Measurements from ENCODE around the gene ARHGEF38.
"Not testable (repeated sequence)": the region's sequence is repeated elsewhere in the genome, so short reads cannot be mapped to it uniquely, and the experiment has no call there.

Gene ARHGEF38

DNA sequence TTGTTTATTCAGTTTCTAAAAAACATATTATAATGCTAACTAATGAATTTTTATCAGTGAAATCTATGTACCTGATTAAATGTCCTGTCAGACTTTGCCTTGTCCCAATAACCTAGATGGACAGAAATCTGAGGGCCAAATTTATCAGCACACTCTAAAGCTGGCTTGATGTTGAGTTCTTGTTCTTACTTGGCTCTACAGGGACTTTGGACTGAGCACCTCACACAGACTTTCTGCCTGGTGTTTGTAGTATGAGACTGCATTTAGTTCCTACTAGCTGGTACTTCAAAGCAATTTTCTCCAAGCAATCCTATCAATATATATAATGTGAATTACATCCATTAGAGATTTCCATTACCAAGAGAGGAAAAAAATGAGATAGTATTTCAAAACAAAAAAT lies 118.3 kb downstream of the ARHGEF38 start:
- TF ChIP-seq POLR2A (IDR thresholded peaks at IDR 0.05; ENCODE audit: low read depth, low read length), result no peak
- FAIRE-seq (no peak), DNase-seq (ENCODE audit: insufficient read length, low spot score) (no peak)

DNA sequence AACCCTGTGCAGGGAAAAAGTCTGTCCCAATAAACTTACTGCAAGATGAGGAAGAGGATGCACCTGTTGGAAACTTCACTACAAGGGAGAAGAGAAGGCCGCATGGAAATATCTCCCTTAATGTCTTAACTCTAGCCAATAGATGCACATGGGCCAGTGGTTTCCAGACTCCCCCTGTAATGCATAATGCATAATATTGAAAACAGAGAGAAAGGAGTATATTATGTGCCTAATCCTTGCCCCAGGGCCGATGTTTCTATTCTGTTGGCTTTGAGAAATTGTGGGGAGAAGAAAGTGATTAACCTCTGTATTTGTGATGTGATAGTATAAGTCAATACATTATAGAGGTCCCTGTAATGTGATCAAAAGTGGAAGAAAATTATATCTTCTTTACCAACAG lies 118.9 kb downstream of the ARHGEF38 start:
- DNase-seq (ENCODE audit: insufficient read length, low spot score), result no peak
- TF ChIP-seq POLR2A (IDR thresholded peaks at IDR 0.05; ENCODE audit: low read depth, low read length), result no peak
- no peak for FAIRE-seq

DNA sequence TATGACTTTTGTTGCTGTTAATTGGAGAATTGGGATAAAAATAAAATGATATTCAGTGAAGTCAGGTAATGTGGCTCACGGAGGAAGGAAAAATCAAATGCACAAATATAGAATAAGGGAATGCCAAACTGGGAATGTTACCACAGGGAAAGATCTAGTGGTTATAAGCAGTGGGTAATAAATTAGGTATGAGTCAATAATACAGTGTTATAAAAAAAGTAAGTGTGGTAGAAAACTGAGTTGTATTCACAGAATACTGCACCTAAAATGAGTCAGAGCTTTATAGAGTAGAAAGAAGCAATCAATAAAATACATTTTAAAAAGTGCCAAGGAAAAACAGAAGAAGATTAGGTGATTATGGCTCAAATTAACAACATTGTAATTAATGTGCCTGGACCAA lies 121.6 kb downstream of the ARHGEF38 start:
- FAIRE-seq (no peak), DNase-seq (ENCODE audit: insufficient read length, low spot score) (no peak)
- no peak for TF ChIP-seq POLR2A (IDR thresholded peaks at IDR 0.05; ENCODE audit: low read depth, low read length)

DNA sequence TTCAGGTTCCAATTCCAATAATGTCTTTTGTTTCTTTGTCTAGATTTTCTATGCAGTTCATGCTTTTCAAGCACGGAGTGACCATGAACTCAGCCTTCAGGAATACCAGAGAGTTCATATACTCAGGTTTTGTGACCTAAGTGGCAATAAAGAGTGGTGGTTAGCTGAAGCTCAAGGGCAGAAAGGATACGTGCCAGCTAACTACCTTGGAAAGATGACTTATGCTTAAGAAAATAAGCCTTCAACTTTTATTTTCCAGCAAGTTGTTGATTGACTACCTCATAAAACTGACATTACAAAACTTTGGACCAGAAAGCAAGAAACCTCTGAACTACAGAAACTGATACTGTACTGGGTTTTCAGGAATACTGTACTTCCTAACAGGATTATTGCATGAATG lies 125.3 kb downstream of the ARHGEF38 start:
- FAIRE-seq (no peak), DNase-seq (ENCODE audit: insufficient read length, low spot score) (no peak)
- no peak for TF ChIP-seq POLR2A (IDR thresholded peaks at IDR 0.05; ENCODE audit: low read depth, low read length)

- no peak for TF ChIP-seq POLR2A (IDR thresholded peaks at IDR 0.05; ENCODE audit: low read depth, low read length)
- FAIRE-seq, result no peak
Measured at GRCh38 chr4:105679186-105679585, 126.8 kb downstream of the ARHGEF38 start.

GRCh38 chr4:105683038-105683437 lies 130.6 kb downstream of the ARHGEF38 start:
- DNase-seq (ENCODE audit: insufficient read length, low spot score) (no peak), FAIRE-seq (no peak)
- TF ChIP-seq POLR2A (IDR thresholded peaks at IDR 0.05; ENCODE audit: low read depth, low read length), result no peak

More at GRCh38 chr4:105679186-105679585, 126.8 kb downstream of the ARHGEF38 start:
- no peak for DNase-seq (ENCODE audit: insufficient read length, low spot score)

DNA sequence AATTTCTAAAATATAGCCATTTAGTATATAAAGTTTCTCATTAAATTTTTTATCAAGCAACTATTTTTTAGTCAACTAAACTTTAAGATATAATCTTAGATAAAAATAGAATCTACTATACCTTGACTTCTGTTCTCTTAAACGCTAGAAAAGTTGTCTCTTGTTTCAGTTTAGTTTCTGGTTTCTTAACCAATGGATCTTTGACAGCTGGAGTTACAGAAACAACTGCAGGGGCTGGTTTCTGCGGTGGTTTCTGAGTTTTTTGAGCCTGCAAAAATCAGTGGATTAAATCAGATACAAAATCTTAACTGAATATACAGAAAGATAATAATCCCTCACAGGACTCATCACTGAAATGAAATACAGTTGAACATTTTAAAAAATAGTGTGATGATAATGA lies 134.2 kb downstream of the ARHGEF38 start:
- FAIRE-seq (no peak), DNase-seq (ENCODE audit: insufficient read length, low spot score) (no peak)
- no peak for TF ChIP-seq POLR2A (IDR thresholded peaks at IDR 0.05; ENCODE audit: low read depth, low read length)

DNA sequence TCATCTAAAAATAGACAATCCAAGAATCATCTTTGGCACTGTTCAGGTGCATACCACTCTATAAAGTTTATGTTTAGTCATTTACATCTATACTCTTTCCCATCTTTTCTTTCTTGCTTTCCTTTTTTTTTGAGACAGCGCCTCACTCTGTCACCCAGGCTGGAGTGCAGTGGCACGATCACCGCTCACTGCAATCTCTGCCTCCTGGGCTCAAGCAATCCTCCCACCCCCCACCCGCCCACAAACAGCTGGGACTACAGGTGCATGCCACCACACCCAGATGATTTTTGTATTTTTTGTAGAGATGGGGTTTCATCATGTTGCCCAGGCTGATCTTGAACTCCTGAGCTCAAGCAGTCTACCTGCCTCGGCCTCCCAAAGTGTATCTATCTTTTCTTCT lies 142.4 kb downstream of the ARHGEF38 start:
- DNase-seq (ENCODE audit: insufficient read length, low spot score); FAIRE-seq: not testable (repeated sequence)

- not testable (repeated sequence) for FAIRE-seq; DNase-seq (ENCODE audit: insufficient read length, low spot score)
Measured at GRCh38 chr4:105695832-105696231, 143.4 kb downstream of the ARHGEF38 start.

GRCh38 chr4:105698607-105699006 lies 146.2 kb downstream of the ARHGEF38 start:
- DNase-seq (ENCODE audit: insufficient read length, low spot score) (no peak), FAIRE-seq (no peak)
- TF ChIP-seq POLR2A (IDR thresholded peaks at IDR 0.05; ENCODE audit: low read depth, low read length), result no peak

DNA sequence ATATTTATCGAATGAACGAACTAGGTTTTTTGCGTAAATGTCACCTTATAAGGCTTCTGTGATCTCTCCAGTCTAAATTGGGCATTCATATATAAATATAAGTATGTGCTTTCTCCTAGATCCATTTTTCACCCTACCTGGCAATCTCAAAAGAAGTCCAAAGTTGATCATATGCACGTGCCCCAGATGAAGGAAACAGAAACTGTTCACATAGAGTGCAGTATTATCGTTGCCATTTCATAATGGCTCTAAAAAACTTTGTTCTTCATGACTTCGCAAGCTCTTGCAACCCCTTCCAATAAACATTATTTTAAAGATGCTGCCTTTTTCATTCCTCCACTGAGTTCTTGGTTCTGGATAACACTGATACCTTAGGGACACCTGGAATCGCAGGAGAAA lies 155.4 kb downstream of the ARHGEF38 start:
- no peak for TF ChIP-seq POLR2A (IDR thresholded peaks at IDR 0.05; ENCODE audit: low read depth, low read length)
- DNase-seq (ENCODE audit: insufficient read length, low spot score), result no peak
- FAIRE-seq, result no peak

- peak; percentile 85 for TF ChIP-seq POLR2A (IDR thresholded peaks at IDR 0.05; ENCODE audit: low read depth, low read length)
- FAIRE-seq, result peak; percentile 15
- DNase-seq (ENCODE audit: insufficient read length, low spot score), result peak; percentile 32
Measured at GRCh38 chr4:105708181-105709080, 156.0 kb downstream of the ARHGEF38 start, which contains the start of the genes GSTCD and INTS12. TSS of gene GSTCD (plus strand) at chr4:105708784. CDS start at chr4:105717614, 8,830 bp downstream. TSS of gene INTS12 (minus strand) at chr4:105708689. CDS start at chr4:105700005, 8,684 bp downstream.

DNA sequence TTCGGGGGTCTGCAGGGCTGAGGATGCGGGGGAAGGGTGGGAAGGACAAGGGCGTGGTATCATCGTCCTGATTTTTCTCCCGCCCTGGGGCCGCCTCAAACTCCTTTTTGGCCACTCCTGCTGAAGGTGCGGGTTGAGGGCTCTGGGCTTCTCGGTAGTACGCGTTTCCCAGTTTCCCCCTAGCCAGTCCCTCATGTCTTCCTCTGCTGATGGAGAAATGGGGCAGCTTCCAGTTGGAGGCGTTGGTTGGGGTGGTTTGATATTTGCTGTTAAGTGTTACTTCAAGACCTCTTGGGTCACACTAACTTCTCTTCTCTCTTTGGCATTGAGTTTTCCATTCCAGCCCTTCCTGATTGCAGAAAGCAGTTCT lies 156.6 kb downstream of the ARHGEF38 start:
- no peak for FAIRE-seq
- TF ChIP-seq POLR2A (IDR thresholded peaks at IDR 0.05; ENCODE audit: low read depth, low read length), result no peak
- DNase-seq (ENCODE audit: insufficient read length, low spot score), result peak; percentile 9

GRCh38 chr4:105710012-105710600 lies 157.7 kb downstream of the ARHGEF38 start:
- FAIRE-seq, result no peak
- no peak for TF ChIP-seq POLR2A (IDR thresholded peaks at IDR 0.05; ENCODE audit: low read depth, low read length)
- DNase-seq (ENCODE audit: insufficient read length, low spot score), result no peak

DNA sequence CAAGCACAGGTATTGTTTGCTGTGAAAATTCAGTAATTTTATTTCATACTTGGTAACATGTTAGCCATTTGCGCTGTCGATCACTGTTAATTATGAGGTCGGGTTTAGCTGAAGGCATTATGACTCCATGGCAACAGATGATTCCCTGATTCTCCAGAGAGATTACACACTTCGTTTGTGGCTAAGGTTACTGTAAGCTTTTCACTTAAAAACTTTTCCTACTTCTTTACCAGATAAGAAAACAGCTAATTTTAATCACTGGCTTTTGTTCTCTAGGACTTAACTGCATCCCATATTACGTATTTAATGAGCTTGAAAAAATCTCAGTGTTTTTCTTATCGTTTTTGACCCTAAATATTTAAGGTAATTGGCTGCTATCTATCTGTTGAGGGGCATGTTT lies 158.3 kb downstream of the ARHGEF38 start:
- no peak for TF ChIP-seq POLR2A (IDR thresholded peaks at IDR 0.05; ENCODE audit: low read depth, low read length)
- FAIRE-seq (no peak), DNase-seq (ENCODE audit: insufficient read length, low spot score) (no peak)
